NCI-H2081 treated with DMSO at 0.1 percent for 48 hours (cell line): ENCODE results near the gene PDGFB.

Experiments
- DNase-seq: peaks from one replicate; lab custom pipeline; 2025; lab: John Stamatoyannopoulos, UW

The PDGFB gene

DNA sequence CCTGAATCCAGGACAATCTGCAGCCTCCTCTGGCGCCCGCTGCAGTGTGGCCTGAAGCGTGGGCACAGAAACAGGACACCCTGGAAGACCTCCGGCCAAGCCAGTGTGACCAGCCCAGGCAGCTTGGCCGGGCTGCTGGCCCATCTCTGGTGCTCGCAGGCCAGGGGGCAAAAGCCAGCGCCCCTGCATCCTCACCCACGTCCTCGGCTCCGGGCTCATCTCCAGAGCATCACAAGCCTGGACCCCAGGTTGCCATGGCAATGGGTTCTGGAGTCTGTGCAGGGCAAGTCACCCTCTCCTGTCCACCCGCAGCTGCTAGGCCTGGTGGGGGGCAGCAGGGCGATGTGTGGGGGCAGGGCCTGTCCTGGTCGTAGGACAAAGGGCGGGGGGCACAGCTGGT lies 9.3 kb upstream of the PDGFB start:
- DNase-seq: no peak

DNA sequence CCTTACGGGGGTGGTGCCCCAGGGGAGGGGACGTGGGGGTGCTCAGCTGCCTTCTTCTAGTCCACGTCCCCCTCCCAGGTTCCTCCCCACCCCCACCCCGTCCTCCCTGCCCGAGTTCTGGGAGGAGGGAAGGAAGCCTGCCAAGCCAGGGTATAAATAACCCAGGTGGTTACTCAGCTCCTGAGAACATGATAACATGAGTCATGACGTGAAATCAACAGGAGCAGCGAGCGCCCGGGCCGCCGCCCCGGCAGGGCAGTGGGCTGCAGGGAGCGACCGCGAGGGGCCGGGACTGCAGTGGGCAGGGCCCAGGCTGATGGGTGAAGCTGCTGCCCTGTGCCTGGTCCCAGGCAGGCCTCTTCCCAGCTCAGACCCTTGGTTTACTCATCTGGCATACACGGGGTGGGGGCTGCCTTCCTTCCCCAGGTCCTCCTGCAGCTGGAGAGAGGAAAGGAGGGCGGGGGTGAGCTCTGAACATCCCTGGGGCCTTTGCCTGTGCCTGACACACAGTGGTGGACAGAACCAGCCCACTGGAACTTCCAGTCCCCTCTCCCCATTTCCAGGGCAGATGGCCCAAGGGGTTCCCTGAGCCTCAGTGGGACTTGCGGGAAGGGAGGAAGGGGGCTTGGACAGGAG lies 8.8 kb upstream of the PDGFB start:
- DNase-seq: no peak

DNA sequence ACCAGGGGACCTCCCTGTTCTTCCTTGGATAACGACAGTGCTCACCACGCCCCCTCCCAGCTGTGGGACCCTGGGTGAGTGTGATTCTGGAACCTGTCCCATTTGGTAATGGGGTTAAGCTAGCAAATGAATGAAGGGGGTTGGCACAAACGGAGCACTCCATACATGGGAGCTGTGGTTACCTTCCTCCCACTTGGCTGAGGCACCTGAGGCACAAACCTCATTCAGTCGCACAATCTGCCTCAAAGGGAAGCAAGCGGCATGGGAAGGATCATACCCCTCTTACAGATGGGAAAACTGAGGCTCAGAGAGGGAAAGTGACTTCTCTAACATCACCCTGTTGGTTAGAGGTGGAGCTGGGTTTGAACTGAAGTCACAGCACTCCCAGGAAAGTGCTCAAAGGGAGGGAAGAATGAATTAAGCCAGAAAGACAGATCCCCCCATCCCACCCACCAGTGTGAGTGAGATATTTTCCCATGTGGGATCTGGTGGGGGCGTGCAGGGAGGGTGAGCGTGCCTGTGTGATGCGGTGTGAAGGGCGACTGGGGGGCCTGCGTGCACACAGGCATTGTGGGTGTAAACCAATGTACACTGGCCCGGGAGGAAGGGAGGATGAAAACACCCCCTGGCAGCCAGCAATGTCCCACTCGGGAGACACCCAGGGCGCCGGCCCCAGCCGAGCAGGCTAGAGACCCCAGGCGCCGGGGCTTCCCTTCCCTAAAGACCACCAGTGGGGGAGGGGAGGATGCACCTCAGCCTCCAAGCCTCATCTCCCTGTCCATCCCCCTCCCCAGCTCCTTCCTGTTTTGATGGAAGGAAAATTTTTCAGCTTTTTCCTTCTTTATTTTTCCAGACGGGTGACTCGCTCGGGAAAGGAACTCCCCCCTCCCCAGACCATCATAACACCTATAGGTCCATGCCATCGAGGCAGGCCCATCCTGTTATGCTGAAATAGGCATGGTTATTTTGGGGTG lies 8.0 kb upstream of the PDGFB start:
- DNase-seq: no peak

DNA sequence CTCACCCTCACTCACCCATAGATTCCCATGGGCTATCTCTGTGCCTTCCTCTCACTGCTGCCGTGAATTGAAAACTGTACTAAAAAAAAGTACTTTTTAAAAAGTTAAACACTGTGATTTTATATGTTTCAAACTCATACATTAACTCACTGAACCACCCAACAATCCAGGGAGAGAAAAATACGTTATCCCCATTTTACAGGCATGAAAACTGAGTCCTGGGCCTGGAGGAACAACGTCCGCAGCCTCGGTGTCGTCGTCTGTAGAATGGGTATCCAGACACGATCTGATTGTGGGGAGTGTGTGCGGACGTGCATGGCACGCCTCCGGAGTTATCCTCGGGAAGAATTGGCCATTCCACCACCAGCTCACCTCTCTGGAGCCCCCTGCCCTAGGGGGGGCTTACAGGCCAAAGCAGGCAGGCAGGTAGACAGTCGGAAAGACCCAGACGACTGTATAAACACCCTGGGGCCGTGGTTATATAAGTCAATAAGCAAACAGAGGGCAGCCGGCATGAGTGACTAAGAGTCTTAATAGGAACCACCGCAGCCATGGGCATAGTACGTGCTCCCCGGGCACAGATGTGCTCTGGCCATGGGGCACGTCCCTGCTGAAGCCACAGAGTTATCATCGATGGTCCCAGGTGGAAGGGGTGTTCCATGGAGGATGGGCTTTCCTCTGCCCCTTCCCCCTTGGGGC lies 7.1 kb upstream of the PDGFB start:
- no peak for DNase-seq

DNA sequence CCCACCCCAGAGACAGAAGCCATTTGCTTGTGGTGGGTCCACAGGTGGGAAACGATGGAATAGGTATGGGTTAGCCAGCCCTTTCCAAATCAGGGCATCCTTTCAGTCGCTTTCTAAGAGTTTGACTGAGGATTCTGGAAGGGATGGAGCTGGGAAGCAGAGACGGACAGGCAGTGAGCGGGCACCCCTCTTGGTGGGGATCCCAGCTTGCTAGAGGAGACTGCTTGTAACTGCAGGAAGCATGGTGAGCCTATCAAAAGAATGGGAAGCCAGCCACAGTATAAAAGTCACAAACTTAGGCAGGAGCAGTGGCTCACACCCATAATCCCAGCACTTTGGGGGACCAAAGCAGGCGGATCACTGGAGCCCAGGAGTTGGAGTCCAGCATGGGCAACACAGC lies 6.1 kb upstream of the PDGFB start:
- DNase-seq: no peak

DNA sequence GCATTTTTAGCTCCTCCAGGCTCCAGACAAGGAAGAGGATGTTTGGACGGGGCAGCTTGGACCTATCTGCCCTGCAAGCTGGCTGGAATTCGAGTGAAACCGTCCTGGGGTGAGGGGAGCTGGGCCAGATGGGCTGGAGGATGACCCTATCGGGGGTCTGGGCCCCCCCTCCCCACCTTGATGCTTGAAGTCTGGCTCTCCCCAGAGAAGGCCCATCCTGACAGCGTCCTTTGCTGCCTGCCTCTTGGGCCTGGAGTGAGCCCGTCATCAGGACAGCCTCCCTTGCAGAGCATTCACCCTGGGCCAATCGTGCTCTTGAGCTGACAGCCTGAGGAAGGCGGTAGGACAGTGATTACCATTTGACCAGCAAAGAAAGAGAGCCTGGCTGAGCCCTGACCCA lies 5.3 kb upstream of the PDGFB start:
- no peak for DNase-seq

DNA sequence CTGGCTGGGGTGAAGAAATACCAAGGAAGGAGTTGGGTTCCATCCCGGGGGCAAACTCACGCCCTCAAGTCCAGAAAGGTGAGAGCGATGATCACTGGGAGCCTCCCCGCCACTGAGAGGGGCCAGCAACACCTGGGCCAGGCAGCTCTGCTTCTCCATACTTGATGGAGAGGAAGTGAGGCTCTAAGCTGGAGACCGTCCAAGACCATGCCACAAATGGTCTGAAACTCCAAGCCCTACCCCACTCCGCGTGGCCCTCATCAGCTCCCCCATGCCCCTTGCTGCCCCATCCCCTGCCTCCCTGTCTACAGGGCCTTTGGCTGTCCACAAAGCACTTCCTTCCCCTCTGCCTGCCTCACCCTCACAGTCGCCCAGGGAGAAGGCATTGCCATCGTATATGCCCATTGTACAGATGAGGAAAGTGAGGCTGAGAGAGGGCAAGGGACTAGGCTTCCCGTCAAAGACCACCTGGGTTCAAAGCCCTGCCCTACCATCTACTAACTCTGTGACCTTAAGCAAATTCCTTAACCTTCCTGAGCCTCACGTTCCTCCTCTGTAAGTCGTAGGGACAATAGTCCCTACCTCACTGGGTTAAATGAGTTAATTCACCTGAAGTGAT lies 4.4 kb upstream of the PDGFB start:
- no peak for DNase-seq

DNA sequence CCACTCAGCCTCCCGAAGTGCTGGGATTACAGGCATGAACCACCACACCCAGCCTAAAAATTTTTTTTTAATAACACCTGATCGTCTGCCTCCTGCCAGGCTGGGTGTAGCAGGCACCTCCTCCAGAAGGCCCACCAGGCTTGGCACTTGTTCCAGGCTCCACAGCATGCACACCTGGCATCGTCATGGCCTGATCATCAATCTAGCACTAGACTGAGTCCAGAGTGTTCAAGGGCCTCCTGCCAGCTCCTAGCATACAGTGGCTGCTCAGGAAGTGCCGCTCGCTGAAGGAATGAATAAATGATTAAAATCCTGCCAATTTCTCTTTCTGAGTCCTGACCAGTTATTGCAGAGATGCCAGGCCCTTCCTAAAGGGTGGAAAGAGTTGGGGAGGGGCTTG lies 3.5 kb upstream of the PDGFB start:
- DNase-seq: no peak

DNA sequence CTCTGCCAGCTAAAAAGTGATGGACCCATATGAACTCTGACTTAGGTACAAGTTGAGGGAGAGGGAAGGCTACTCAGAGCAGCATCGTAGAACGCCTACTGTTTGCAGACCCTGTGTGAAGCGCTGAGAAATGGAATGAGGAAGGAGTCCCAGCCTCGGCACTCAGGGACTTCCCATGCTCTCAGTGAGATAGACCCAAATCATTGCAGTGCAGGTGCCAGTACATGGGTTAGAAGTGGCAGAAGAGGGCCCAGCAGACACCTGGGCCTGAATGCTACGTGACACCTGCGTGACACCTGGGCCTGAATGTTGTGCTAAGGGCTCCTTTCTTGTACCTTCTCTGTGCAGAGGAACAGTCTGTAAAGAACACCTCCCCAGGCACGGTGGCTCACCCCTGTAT lies 2.6 kb upstream of the PDGFB start:
- no peak for DNase-seq

DNA sequence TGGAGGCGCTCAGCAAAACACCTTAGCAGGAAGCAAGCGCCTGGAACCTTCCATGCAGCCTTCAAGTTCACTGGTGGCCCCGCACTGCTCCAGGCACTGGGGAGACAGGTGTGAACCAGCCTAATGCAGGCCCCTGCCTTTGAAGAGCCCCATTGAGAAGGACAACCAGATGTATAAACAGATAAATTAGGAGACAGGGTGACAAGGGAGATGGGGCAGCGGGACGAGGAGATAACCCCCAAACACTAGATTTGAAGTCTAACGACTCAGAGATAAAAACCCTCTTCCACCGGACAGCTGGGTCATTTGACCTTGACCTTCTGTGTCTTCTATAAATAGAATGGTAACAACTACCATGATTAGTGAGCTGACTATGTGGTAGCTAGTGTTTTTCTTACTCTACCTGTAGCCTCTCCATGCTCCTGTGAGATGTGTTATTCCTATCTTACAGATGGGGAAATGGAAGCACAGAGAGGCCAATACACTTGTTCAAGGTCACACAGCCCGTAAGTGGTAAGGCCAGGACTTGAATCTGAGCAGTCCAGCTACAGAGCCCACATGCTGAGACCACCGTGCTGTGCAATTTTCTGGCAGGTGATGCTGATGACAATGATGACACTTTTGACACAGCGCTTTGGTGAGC lies 2.0 kb upstream of the PDGFB start:
- DNase-seq: no peak

DNA sequence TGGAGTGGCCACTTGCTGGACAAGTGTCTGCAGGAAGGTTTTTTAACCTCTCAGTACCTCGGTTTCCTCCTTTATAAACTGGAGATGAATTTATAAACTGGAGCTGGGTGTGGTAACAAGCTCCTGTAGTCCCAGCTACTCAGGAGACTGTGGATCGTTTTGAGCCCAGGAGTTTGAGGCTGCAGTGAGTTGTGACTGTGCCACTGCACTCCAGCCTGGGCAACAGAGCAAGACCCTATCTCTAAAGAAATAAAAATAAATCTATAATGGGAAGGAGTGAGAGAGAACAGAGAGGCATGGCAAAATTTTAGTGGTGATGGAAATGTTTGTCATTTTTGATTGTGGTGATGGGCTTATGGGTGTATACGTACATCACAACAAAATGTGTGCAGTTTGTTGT lies 1.4 kb upstream of the PDGFB start:
- no peak for DNase-seq

DNA sequence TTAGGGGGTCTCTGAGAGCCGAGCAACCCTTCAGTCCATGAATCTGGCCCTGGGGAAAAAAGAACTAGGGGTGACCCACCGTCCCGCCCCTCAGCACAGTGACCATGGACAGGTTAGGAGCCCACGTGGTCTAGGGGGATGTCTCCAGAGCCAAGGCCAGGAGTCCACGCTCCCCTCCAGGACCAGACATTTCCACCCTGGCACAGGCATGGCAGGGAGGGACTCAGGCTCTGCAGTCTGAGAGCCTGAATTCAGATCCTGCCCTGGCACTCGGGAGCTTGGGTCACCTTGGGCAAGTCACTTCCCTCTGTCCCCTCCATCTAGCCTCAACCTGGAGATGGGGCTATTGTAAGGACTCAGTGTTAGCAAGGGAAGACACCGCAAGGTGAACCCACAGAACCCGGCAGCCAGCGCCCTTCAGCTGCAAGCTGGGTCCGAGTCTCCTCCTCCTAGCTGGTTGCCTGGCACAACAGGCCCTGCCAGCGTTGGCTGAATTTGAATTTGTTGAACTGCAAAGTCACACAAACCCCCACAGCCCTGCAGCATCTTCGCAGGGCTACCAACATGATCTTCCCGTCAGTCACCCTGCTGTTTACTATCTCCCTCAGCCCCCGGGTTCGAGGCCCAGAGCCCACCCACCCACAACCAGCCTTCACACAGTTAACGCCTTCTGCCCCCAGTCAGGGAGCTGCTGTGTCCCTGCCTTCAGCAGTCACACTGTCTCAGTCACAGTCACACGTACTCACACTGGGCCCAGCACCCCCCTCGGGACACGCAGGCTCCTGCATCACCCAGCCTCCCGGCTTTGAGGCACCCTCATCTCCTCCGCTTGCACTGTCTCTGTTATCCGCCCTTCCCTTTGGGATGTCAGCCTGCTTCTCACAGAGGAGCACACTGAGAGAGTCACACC lies 603 bp upstream of the PDGFB start:
- no peak for DNase-seq

DNA sequence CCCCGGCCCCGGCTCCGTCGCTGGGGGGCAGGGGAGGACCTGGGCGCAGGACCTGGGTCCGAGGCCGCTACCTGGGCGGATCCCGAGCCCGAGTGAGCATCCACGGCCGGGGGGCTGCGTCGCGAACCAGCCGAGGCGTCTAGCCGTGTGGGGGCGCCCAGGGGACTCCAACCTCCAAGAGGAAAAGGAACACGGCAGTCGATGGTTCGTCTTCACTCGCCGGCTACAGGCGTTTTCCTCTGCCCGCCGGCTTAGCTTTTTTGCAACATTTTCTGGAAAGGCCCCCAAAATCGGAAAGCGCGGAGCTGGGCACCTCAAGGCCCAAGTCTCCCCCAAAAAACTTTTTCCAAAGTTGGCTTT lies 666 bp downstream of the PDGFB start:
- DNase-seq: no peak

DNA sequence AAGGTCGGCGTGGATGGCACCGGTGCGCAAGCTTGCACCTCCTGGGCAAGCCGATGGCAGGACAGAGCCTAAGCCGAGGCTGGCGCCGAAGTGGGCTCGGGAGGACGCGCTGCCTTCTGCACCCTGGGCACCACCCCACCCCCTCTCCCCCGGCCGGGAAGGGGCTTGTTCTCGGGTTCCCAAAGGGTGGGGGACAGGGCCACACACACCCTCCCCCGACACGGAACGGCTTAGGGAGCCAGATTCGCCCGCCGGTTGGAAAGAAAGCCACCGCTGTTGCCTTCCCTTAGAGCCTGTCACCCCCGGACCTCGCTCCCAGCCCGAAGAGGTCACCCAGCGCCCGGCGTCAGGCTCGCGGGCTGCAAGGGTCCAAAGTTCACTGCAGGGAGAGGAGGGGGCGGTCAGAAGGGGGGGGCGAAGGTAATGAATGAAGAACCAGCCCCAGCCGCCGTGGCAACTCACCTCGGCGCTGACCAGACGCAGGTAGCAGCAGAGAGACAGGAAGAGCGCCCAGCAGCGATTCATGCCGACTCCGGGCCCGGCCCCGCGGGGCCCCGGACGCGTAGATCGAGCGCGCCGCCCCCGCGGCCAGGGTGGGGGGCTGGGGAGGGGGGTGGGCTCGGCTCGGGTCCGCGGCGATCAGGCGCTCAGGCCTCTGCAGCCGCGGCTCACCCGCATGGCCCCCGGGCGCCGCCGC lies 1.2 kb downstream of the PDGFB start:
- DNase-seq: no peak

DNA sequence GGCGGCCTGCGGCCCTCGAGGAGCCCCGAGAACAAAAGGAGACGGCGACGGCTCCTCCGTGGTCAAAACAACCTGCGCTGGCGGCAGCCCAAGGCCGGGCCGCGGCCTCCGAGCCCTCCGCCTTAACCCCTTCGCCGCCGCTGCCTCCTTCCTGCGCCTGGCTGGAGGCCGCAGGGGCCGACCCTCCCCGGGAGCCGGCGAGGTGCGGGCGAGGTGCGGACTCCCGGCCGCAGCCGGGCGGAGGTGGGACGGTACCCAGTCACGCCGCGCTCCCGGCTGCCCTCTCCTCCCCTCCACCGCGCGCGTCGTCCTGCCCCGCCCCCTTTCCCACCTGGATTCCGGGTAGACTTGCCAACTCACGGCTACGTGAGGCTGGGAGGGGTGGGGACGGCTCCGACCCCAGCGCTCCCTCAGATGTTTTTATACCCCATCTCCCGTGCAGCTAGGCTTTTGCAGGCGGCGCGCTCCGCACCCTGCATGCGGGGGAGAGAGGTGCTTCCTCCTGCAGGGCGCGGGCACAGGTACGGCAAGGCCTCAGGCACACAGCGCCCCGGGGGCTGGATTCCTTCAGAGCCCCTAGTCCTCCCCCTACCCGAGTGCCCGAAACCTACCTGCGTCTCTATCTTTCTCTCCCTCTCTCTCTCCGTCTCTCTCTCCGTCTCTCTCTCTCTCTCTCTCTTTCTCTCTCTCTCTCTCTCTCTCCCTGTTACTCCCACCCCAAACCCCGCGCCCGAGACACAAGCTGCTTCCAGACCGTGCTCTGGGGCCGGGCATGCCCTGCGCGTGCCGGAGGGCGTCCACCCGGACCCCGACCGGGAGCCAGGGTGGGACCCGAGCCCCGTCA lies 2.0 kb downstream of the PDGFB start:
- DNase-seq: no peak

DNA sequence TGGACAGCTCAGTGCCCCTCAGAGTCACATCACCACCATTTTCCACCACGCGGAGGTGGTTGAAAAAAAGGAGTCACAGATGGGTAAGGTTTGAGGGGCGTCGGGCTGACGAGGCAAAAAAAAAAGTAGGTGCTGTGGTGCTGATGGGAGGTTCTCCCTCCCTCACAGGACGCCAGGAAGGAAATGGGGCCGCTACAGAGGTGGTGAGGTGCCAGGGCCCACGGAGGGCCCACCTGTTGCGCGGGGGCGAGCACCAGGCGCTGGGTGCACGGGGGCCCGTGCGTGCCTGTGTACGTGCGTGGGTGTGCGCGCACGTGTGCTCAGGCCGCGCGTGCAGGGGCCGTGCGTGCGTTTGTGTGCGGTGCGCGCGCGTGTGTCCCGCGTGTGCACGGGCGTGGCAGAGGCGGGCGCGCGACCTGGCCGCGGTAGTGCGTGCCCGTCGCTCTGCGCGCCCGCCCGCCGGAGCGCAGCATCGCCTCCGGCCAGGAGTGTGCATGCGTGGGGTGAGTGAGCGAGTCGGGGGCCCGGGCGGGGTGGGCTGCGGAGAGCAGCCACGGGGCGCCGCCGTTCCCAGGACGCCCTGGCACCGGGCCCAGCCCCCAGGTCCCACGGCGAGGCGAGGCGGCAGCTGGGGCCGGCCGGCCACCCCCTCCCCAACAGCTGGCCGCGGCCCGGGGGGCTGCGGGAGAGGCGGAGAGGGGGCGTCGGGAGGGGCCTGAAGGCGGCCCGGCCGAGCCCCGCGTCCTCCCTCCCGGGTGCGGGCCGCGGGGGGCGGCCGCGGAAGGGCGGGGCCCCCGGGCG lies 2.8 kb downstream of the PDGFB start:
- no peak for DNase-seq

DNA sequence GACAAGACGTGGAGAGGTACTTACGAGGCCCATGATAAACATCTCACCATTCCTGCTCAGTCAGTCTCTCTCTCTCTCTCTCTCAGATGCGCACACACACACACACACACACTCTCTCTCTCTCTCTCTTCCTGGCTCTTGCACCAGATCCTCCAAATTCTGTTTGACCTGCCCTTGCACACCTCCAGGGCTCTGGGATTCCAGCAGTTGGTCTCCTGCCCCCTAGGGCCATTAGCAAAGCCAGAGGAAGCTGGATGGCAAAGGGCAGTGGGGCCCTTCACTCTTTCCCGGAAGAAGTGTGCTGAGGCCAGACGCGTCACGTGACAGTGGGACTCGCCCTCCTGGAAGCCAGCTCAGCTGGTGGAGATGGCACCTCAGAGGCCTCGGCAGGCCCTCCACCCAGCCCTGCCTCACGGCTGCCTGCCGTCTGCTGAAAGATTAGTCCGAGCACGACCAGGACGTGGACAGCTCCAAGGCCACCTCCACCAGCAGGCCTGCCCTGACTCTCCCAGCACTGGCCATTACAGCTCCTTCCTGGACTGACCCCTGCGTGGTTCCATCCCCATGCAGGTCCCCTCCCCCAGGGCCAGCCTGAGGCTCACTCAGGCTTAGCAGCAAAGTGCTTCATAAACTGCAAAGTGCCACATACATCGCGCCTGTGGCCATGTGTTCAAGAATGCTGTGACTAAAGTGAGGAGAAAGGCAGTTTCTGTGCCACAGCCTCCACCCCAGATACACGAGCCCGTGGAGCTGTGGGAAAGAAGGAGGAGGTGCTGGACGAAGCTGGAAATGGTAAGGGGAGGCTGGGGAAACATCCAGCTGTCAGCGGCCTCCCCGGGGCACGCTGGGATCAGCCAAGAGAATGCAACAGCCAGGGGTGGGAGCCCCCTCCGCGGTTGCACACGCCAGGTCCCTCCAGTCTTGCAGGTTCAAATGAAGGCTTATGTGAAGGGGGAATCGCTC lies 3.7 kb downstream of the PDGFB start:
- no peak for DNase-seq
